NCI-H526 treated with DMSO at 0.1 percent for 48 hours (cell line): ENCODE data around the gene SCNN1G.
"Not testable (repeated sequence)": the region's sequence is repeated elsewhere in the genome, so short reads cannot be mapped to it uniquely, and the experiment has no call there.

Source experiments
- DNase-seq: peaks from one replicate; lab custom pipeline; 2025; lab: John Stamatoyannopoulos, UW

Gene SCNN1G

DNA sequence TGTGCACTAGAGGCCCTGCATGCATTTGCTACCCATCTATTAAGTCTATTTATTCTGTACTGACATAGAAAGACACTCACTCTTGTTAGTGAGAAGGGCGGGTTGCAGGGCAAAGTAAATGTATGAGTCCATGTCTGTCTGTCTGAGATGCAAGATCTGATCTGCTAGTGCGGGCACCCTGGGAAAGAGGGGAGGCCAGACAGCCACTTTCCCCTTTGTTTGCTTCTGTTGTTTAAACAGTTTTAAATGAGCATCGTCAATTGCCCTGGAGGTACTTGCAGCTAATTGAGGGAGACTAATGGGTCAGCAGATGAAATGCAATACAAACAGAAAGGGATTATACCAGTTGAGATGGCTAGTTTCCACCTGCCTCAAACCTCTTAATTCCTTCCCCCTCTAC, 24.9 kb downstream of the SCNN1G start:
- peak; percentile 43 for DNase-seq

GRCh38 chr16:23209606-23210005, 27.1 kb downstream of the SCNN1G start:
- DNase-seq = no peak

DNA sequence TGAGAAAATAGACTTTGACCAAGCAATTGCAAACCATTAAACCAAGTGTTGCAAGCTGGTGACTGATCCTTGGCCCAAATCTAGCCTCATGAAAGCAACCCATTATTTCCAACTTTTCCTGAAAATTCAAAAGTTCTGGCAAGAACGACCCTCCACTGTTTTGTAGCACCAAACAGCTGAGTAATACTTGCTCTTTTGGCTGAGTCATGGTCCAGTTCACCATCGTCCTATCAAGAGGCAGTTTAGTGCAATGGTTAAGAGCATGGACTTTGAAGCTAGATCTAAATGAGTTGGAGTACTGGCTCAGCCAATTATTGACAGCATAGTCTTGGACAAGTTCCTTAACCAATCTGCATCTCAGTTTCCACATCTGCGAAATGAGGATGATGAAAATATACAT, 31.3 kb downstream of the SCNN1G start:
- no peak for DNase-seq

DNA sequence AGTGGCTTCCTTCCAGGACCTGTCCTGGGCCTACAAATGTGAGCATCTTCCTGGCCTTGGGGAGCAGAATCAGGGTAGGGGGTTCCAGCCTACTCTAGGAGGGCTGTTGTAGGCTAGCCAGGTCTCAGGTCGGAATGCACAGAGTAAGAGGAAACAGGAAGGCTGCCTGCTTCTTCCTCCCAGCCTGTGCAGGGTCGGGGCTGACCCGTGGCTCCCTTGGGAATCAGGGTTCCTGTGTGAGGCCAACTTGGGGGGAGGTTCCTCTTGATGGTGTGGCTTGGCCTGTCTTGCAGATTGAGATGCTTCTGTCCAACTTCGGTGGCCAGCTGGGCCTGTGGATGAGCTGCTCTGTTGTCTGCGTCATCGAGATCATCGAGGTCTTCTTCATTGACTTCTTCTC, 32.3 kb downstream of the SCNN1G start:
- DNase-seq = no peak

GRCh38 chr16:23215435-23215834, 32.9 kb downstream of the SCNN1G start:
- no peak for DNase-seq

- no peak for DNase-seq
Measured at GRCh38 chr16:23216658-23217246, 34.2 kb downstream of the SCNN1G start.

GRCh38 chr16:23217646-23218045, 35.1 kb downstream of the SCNN1G start:
- no peak for DNase-seq

DNA sequence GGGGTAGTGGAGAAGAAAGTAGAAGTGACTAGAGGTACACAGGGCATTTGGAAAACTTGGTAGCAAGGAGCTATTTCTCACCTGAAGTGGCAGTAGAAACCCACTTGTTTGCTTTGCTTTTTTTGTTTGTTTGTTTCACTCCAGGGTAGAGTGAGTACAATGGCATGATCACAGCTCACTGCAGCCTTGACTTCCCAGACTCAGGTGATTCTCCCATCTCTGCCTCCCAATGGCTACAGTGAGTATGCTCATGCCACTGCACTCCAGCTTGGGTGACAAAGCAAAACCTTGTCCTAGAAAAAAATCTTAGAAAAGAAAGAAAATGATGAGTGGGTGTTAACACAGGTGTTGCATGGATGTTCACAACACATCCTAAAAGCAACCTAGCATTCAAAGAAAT, 40.4 kb downstream of the SCNN1G start:
- DNase-seq = no peak

DNA sequence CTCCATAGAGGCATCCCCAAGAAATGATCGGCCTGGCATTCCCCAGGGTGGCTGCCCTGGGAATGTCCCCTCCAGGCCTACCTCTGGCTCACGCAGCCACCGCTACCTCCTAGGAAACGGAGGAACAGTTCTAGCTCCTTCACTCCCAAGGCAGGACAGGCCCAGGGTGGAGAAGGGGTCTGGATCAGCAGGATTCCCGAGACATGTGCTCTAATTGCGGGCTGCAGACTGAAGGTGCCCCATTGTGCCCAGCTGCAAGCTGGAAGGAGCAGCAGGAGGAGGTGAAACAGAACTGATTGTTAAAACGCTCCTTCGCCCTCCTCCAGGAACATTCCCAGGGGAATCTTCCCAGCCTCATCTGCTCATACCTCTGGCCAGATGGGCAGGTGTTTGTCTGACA, 40.8 kb downstream of the SCNN1G start:
- DNase-seq = no peak

- no peak for DNase-seq
Measured at GRCh38 chr16:23225109-23225508, 42.6 kb downstream of the SCNN1G start.

DNA sequence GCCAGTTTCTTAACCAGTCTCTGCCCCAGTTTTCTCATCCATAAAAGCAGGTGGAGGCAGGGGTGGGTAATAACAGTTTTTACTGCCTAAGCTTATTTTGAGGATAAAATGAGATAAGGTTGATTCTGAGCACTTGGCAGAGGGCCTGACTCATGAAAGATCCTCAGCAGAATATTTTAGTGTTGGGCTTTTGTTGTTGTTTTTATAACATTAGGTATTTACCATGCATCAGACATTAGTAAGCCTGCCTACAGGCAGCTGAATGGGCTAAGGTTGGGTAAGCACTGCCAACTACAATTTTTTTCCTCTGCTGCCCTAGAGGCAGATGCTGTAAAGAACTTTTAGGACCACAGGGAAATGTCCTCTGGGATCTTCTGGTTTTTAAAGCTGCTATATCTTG, 43.1 kb downstream of the SCNN1G start:
- no peak for DNase-seq

GRCh38 chr16:23227529-23227928, 45.0 kb downstream of the SCNN1G start:
- no peak for DNase-seq

GRCh38 chr16:23229714-23230113, 47.2 kb downstream of the SCNN1G start:
- DNase-seq = no peak

DNA sequence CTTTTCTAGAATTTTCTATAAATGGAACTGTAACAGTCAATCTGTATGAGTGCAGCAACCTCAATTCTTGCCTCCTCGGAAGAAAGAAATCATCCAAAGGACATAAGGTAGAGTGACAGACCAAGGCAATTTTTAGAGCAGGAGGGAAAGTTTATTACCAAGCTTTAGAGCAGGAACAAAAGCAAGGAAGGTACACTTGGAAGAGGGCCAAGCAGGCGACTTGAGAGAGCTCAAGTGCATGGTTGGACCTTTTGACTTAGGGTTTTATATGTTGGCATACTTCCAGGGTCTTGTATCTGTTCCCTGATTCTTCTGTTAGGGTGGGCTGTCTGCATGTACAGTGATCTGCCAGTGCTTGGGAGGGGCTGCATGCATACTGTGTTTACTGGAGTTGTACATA, 50.3 kb downstream of the SCNN1G start:
- DNase-seq = no peak

DNA sequence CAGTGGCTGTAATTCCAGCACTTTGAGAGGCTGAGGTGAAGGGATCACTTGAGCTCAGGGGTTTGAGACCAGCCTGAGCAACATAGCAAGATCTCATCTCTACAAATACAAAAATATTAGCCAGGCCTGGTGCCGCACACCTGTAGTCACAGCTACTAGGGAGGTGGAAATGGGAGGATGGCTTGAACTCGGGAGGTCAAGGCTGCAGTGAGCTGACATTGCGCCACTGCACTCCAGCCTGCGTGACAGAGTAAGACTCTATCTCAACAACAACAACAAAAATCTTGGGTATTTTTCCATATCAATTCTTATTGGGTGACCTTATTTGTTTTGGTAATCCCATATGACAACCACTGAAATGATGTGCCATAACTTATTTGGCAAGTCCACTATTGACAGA, 52.6 kb downstream of the SCNN1G start:
- DNase-seq = no peak

GRCh38 chr16:23236983-23237382, 54.4 kb downstream of the SCNN1G start:
- DNase-seq = no peak

GRCh38 chr16:23240994-23241393, 58.4 kb downstream of the SCNN1G start:
- DNase-seq = no peak

GRCh38 chr16:23244122-23244521, 61.6 kb downstream of the SCNN1G start:
- no peak for DNase-seq

DNA sequence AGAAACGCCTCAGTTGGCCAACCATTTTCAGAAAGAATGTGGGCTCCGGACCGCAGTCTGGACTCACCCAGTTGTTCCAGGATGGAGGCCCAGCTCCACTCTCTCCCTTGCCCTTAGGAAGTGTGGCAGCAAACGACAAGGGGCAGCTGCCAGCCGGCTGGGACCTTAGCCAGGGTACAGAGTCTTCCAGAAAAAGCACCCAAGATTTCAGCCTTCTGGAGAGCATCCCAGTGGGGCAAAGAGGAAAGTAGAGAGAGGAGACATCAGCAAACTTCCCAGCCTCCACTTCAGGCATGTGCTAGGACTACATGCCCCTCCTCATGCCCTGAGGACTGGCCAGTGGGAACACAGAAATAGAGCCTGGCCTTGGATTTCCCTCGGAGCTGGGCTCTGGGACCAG, 62.7 kb downstream of the SCNN1G start:
- no peak for DNase-seq

GRCh38 chr16:23248261-23249194, 66.0 kb downstream of the SCNN1G start:
- no peak for DNase-seq

- DNase-seq = no peak
Measured at GRCh38 chr16:23249830-23250229, 67.3 kb downstream of the SCNN1G start.

DNA sequence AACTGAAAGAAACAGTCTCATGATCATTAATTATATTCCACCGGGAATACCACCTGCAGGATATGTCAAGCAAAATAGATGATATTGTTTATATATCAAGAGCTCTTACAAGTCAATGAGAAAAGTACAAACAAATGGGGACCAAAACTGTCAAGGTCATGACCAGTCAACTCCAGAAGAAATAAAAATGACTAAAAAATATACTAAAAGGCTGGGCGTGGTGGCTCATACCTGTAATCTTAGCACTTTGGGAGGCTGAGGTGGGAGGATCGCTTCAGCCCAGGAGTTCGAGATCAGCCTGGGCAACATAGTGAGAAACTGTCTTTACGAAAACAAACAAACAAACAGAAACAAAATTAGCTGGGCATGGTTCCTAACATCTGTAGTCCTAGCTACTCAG, 69.8 kb downstream of the SCNN1G start:
- DNase-seq = no peak

DNA sequence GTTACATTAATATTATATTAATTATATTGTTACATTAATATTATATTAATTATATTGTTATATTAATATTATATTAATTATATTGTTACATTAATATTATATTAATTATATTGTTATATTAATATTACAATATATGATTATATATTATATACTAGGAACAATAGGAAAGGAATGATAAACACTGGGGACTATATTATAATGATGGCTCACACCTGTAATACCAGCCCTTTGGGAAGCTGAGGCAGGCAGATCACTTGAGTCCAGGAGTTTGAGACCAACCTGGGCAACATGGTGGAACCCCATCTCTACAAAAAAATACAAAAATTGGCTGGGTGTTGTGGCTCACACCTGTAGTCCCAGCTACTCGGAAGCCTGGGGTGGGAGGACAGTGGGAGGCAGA, 71.1 kb downstream of the SCNN1G start:
- DNase-seq = not testable (repeated sequence)

GRCh38 chr16:23254338-23254737, 71.8 kb downstream of the SCNN1G start:
- DNase-seq = no peak
